ENCODE measurements around the gene RGL3.
"Not testable (repeated sequence)": the region's sequence is repeated elsewhere in the genome, so short reads cannot be mapped to it uniquely, and the experiment has no call there.

RGL3 gene

DNA sequence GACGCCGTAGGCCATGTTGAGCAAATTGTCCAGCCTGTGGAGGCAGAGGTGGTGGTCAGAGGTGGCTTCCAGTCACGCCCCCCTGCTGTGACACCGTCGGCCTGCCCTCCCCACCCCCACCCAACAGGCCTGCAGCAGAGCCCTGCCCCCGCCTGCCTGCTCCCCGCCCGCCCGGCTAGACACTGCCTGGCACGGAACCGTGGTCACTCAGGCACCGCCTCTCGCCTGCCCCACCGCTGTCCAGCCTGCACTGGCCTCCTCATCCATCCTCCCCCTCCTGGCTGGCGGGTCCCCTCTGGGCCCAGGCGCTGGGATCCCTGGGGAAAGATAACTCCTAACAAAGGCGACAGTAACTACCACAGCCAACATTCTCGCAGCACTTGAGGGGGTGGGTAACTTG, 38.0 kb upstream of the RGL3 start:
- Histone ChIP-seq H3K4me2 (ENCODE audit: low read length) (no peak overlapping the region), H3K36me3 (ENCODE audit: insufficient read depth, low read length) (no peaks in the 10 kb centered on the region), H3K4me1 (ENCODE audit: control insufficient read depth, insufficient read depth, low read length) (no peaks in the 10 kb centered on the region), H3K9me3 (replicated peaks; ENCODE audit: low read length) (no peaks in the 10 kb centered on the region), H3K4me3 (ENCODE audit: low read length) (no peak overlapping the region), H3K27me3 (ENCODE audit: control insufficient read depth, insufficient read depth, low read length) (peaks cover 13% of the 10 kb centered on the region), H3K9ac (ENCODE audit: low read depth, low read length) (no peak overlapping the region)

GRCh38 chr19:11456659-11457058, 37.5 kb upstream of the RGL3 start:
- no peaks in the 10 kb centered on the region for H3K9me3 ChIP-seq (replicated peaks; ENCODE audit: low read length)
- no peak overlapping the region for H3K9ac ChIP-seq (ENCODE audit: low read depth, low read length)
- H3K4me3 ChIP-seq (ENCODE audit: low read length), result no peak overlapping the region
- peaks cover 13% of the 10 kb centered on the region for H3K27me3 ChIP-seq (ENCODE audit: control insufficient read depth, insufficient read depth, low read length)
- H3K4me1 ChIP-seq (ENCODE audit: control insufficient read depth, insufficient read depth, low read length), result no peaks in the 10 kb centered on the region
- H3K4me2 ChIP-seq (ENCODE audit: low read length), result no peak overlapping the region
- no peaks in the 10 kb centered on the region for H3K36me3 ChIP-seq (ENCODE audit: insufficient read depth, low read length)

- H3K4me1 ChIP-seq (ENCODE audit: control insufficient read depth, insufficient read depth, low read length); H3K4me3 ChIP-seq (ENCODE audit: low read length); H3K9ac ChIP-seq (ENCODE audit: low read depth, low read length); H3K36me3 ChIP-seq (ENCODE audit: insufficient read depth, low read length); H3K4me2 ChIP-seq (ENCODE audit: low read length); H3K9me3 ChIP-seq (replicated peaks; ENCODE audit: low read length): not testable (repeated sequence)
- H3K27me3 ChIP-seq (ENCODE audit: control insufficient read depth, insufficient read depth, low read length), result peaks cover 13% of the 10 kb centered on the region
Measured at GRCh38 chr19:11455233-11455554, 36.1 kb upstream of the RGL3 start.

- H3K4me2 ChIP-seq (ENCODE audit: low read length), result no peak overlapping the region
- H3K4me1 ChIP-seq (ENCODE audit: control insufficient read depth, insufficient read depth, low read length), result no peaks in the 10 kb centered on the region
- H3K9me3 ChIP-seq (replicated peaks; ENCODE audit: low read length), result no peaks in the 10 kb centered on the region
- peaks cover 12% of the 10 kb centered on the region for H3K27me3 ChIP-seq (ENCODE audit: control insufficient read depth, insufficient read depth, low read length)
- H3K36me3 ChIP-seq (ENCODE audit: insufficient read depth, low read length), result peaks cover 10% of the 10 kb centered on the region
- H3K4me3 ChIP-seq (ENCODE audit: low read length), result no peak overlapping the region
- H3K9ac ChIP-seq (ENCODE audit: low read depth, low read length), result no peak overlapping the region
Measured at GRCh38 chr19:11453468-11454341, 34.6 kb upstream of the RGL3 start.

GRCh38 chr19:11452620-11453310, 33.7 kb upstream of the RGL3 start:
- peaks cover 4% of the 10 kb centered on the region for H3K27me3 ChIP-seq (ENCODE audit: control insufficient read depth, insufficient read depth, low read length)
- no peak overlapping the region for H3K4me2 ChIP-seq (ENCODE audit: low read length)
- no peaks in the 10 kb centered on the region for H3K4me1 ChIP-seq (ENCODE audit: control insufficient read depth, insufficient read depth, low read length)
- H3K9ac ChIP-seq (ENCODE audit: low read depth, low read length), result no peak overlapping the region
- H3K9me3 ChIP-seq (replicated peaks; ENCODE audit: low read length), result no peaks in the 10 kb centered on the region
- H3K36me3 ChIP-seq (ENCODE audit: insufficient read depth, low read length), result peaks cover 15% of the 10 kb centered on the region
- H3K4me3 ChIP-seq (ENCODE audit: low read length), result no peak overlapping the region

- no peaks in the 10 kb centered on the region for H3K27me3 ChIP-seq (ENCODE audit: control insufficient read depth, insufficient read depth, low read length)
- H3K9ac ChIP-seq (ENCODE audit: low read depth, low read length), result no peak overlapping the region
- no peaks in the 10 kb centered on the region for H3K4me1 ChIP-seq (ENCODE audit: control insufficient read depth, insufficient read depth, low read length)
- H3K36me3 ChIP-seq (ENCODE audit: insufficient read depth, low read length), result peaks cover 22% of the 10 kb centered on the region
- H3K4me3 ChIP-seq (ENCODE audit: low read length), result no peak overlapping the region
- H3K4me2 ChIP-seq (ENCODE audit: low read length), result no peak overlapping the region
- H3K9me3 ChIP-seq (replicated peaks; ENCODE audit: low read length), result no peaks in the 10 kb centered on the region
Measured at GRCh38 chr19:11451871-11452619, 32.9 kb upstream of the RGL3 start.

GRCh38 chr19:11451327-11451870, 32.3 kb upstream of the RGL3 start:
- no peak overlapping the region for H3K9ac ChIP-seq (ENCODE audit: low read depth, low read length)
- no peak overlapping the region for H3K4me3 ChIP-seq (ENCODE audit: low read length)
- H3K36me3 ChIP-seq (ENCODE audit: insufficient read depth, low read length), result peaks cover 24% of the 10 kb centered on the region
- H3K27me3 ChIP-seq (ENCODE audit: control insufficient read depth, insufficient read depth, low read length), result no peaks in the 10 kb centered on the region
- no peaks in the 10 kb centered on the region for H3K9me3 ChIP-seq (replicated peaks; ENCODE audit: low read length)
- no peaks in the 10 kb centered on the region for H3K4me1 ChIP-seq (ENCODE audit: control insufficient read depth, insufficient read depth, low read length)
- H3K4me2 ChIP-seq (ENCODE audit: low read length), result no peak overlapping the region

DNA sequence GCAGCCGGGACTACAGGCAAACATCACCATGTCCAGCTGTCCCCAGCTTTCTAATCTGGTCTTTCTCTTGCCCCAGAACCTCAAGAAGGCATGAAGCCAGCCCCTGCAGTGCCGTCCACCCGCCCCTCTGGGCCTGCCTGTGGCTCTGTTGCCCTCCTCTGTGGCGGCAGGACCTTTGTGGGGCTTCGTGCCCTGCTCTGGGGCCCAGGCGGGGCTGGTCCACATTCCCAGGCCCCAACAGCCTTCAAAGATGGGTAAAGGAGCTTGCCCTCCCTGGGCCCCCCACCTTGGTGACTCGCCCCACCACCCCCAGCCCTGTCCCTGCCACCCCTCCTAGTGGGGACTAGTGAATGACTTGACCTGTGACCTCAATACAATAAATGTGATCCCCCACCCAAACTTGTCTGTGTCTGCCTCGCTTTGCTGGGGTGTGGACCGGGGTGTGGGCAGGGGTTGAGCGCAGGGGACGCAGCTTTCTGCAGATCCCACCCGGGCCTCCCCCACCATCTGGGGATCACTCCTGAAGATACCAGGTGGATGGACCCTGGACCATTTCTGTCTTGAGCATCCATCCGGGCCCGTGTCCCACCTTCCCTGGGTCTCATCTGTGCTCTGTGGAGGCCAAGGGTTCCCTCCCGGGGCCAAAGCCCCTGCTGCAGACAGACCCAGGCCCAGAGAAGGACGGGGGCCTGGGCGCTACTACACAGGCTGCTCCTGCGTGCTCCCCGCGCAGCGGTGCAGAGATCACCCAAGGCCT, 31.6 kb upstream of the RGL3 start:
- Histone ChIP-seq H3K4me2 (ENCODE audit: low read length) (no peak overlapping the region), H3K9me3 (replicated peaks; ENCODE audit: low read length) (no peaks in the 10 kb centered on the region), H3K36me3 (ENCODE audit: insufficient read depth, low read length) (peaks cover 24% of the 10 kb centered on the region), H3K9ac (ENCODE audit: low read depth, low read length) (no peak overlapping the region), H3K4me1 (ENCODE audit: control insufficient read depth, insufficient read depth, low read length) (no peaks in the 10 kb centered on the region), H3K27me3 (ENCODE audit: control insufficient read depth, insufficient read depth, low read length) (no peaks in the 10 kb centered on the region), H3K4me3 (ENCODE audit: low read length) (no peak overlapping the region)

GRCh38 chr19:11448923-11449554, 29.9 kb upstream of the RGL3 start:
- Histone ChIP-seq H3K4me2 (ENCODE audit: low read length) (no peak overlapping the region), H3K4me1 (ENCODE audit: control insufficient read depth, insufficient read depth, low read length) (no peaks in the 10 kb centered on the region), H3K27me3 (ENCODE audit: control insufficient read depth, insufficient read depth, low read length) (no peaks in the 10 kb centered on the region), H3K36me3 (ENCODE audit: insufficient read depth, low read length) (peaks cover 32% of the 10 kb centered on the region), H3K9me3 (replicated peaks; ENCODE audit: low read length) (no peaks in the 10 kb centered on the region), H3K4me3 (ENCODE audit: low read length) (no peak overlapping the region), H3K9ac (ENCODE audit: low read depth, low read length) (no peak overlapping the region)

DNA sequence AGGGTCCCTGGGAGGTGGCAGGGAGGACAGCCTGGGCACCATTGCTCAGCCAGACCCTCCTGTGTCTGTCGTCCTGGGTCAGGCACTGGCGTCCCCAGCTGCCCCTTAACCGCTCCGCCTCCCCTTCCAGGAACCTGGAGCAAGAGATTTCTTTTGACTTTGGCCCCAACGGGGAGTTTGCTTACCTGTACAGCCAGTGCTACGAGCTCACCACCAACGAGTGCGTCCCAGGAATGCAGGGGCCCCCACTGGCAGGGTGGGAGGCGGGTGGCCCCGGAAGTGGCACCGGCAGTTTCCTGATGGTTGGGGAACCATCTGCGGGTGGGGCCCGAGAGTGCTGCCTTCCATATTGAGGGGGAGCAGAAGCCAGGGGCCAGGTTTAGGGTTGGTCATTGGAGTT, 29.3 kb upstream of the RGL3 start:
- H3K4me3 ChIP-seq (ENCODE audit: low read length), result no peak overlapping the region
- no peaks in the 10 kb centered on the region for H3K27me3 ChIP-seq (ENCODE audit: control insufficient read depth, insufficient read depth, low read length)
- no peaks in the 10 kb centered on the region for H3K9me3 ChIP-seq (replicated peaks; ENCODE audit: low read length)
- no peak overlapping the region for H3K4me2 ChIP-seq (ENCODE audit: low read length)
- peaks cover 32% of the 10 kb centered on the region for H3K36me3 ChIP-seq (ENCODE audit: insufficient read depth, low read length)
- no peak overlapping the region for H3K9ac ChIP-seq (ENCODE audit: low read depth, low read length)
- no peaks in the 10 kb centered on the region for H3K4me1 ChIP-seq (ENCODE audit: control insufficient read depth, insufficient read depth, low read length)

All from skeletal muscle satellite cell (primary cell).